ENCODE results near the gene CLIC4.

GRCh38 chr1:24696756-24697330, 48.4 kb upstream of the CLIC4 start:
- TF ChIP-seq TSHZ2 (CRISPR knock-in tag; IDR thresholded peaks at IDR 0.05): no peak
- no peak for TF ChIP-seq POU6F1 (CRISPR knock-in tag; IDR thresholded peaks at IDR 0.05; ENCODE audit: borderline replicate concordance, low read depth)
- no peak for TF ChIP-seq ZNF70 (CRISPR knock-in tag; IDR thresholded peaks at IDR 0.05)
- no peak for TF ChIP-seq CSDC2 (CRISPR knock-in tag; IDR thresholded peaks at IDR 0.05)
- no peak for TF ChIP-seq RARB (CRISPR knock-in tag; IDR thresholded peaks at IDR 0.05)
- no peak for TF ChIP-seq ZFP3 (CRISPR knock-in tag; IDR thresholded peaks at IDR 0.05)
- TF ChIP-seq BACH2 (CRISPR knock-in tag; IDR thresholded peaks at IDR 0.05; ENCODE audit: borderline replicate concordance): no peak
- TF ChIP-seq SNAI2 (CRISPR knock-in tag; IDR thresholded peaks at IDR 0.05): no peak
